IMR-90 (cell line): Measurements from ENCODE around the gene MYLK4. TPM values are rescaled to one million over a fixed set of nuclear protein-coding genes. Genes with fewer than 3 reads are reported as not detected.

ENCODE experiments used
- ATAC-seq: fragments of 200-7000 bp; cut with Tn5 transposase; 2 replicates; pipeline ENCODE4 v1.9.1; 2020; ENCODE audit warnings: low read depth, mild to moderate bottlenecking, moderate library complexity
- BruUV-seq: library from RNA; stranded (reverse); fragments of 400-500 nt; replicated peaks from 2 replicates; lab custom pipeline; 2021; lab: Mats Ljungman, UMichigan
- CTCF ChIA-PET: fragments of 300-600 bp; formaldehyde crosslinking; extraction: SDS; loops from one replicate; lab custom pipeline; 2021; ENCODE audit warnings: antibody characterized with exemption; lab: Yijun Ruan, JAX
- POLR2A ChIA-PET: fragments of 300-600 bp; sonication (Branson Sonifier 250); formaldehyde crosslinking; loops from one replicate; lab custom pipeline; 2022; ENCODE audit warnings: antibody characterized with exemption; ENCODE audit not compliant: unreplicated experiment; lab: Charles Lee
- DNase-seq: peaks from one replicate; pipeline ENCODE4 v3.0.0; 2013
- H2AFZ ChIP-seq: replicated peaks from 2 replicates; pipeline ENCODE3; 2013; ENCODE audit warnings: low read length, mild to moderate bottlenecking; ENCODE audit not compliant: poor library complexity
- H2AK5ac ChIP-seq: 2 replicates; pipeline ENCODE4 v1.6.1; 2013; ENCODE audit warnings: low read depth, low read length, inconsistent platforms
- H2AK9ac ChIP-seq: replicated peaks from 2 replicates; pipeline ENCODE3; 2013; ENCODE audit warnings: mild to moderate bottlenecking, low read depth, low read length, moderate library complexity; ENCODE audit not compliant: poor library complexity
- H2BK120ac ChIP-seq: 2 replicates; pipeline ENCODE4 v1.6.1; 2013; ENCODE audit warnings: low read depth, low read length, inconsistent platforms
- H2BK15ac ChIP-seq: 3 replicates; pipeline ENCODE4 v1.6.1; 2013; ENCODE audit warnings: low read depth, low read length, inconsistent platforms
- H2BK20ac ChIP-seq: 2 replicates; pipeline ENCODE4 v1.6.1; 2013; ENCODE audit warnings: low read depth, mild to moderate bottlenecking, inconsistent platforms, low read length, moderate library complexity
- H2BK5ac ChIP-seq: 2 replicates; pipeline ENCODE4 v1.6.1; 2013; ENCODE audit warnings: mild to moderate bottlenecking, low read depth, low read length, inconsistent platforms; ENCODE audit not compliant: poor library complexity, severe bottlenecking
- H3K14ac ChIP-seq: replicated peaks from 2 replicates; pipeline ENCODE4 v1.6.1; 2013; ENCODE audit warnings: low read depth, low read length, inconsistent platforms
- H3K18ac ChIP-seq: 2 replicates; pipeline ENCODE4 v1.6.1; 2013; ENCODE audit warnings: low read depth, low read length, control low read depth
- H3K23ac ChIP-seq: 2 replicates; pipeline ENCODE4 v1.6.1; 2013; ENCODE audit warnings: low read depth, low read length, inconsistent platforms
- H3K27ac ChIP-seq: 2 replicates; pipeline ENCODE4 v1.5.1; 2013; ENCODE audit warnings: mild to moderate bottlenecking, control low read depth, low read length; ENCODE audit not compliant: insufficient read depth
- H3K27me3 ChIP-seq: 2 replicates; pipeline ENCODE4 v1.6.1; 2013; ENCODE audit warnings: low read length; ENCODE audit not compliant: control insufficient read depth, insufficient read depth
- H3K36me3 ChIP-seq: 2 replicates; pipeline ENCODE4 v1.6.1; 2013; ENCODE audit warnings: low read length, mixed read lengths; ENCODE audit not compliant: control insufficient read depth, insufficient read depth
- H3K4ac ChIP-seq: 2 replicates; pipeline ENCODE4 v1.6.1; 2013; ENCODE audit warnings: low read depth, low read length, inconsistent platforms
- H3K4me1 ChIP-seq: 2 replicates; pipeline ENCODE4 v1.6.1; 2013; ENCODE audit warnings: low read length, mixed read lengths; ENCODE audit not compliant: control insufficient read depth, insufficient read depth
- H3K4me2 ChIP-seq: 2 replicates; pipeline ENCODE4 v1.6.1; 2013; ENCODE audit warnings: low read depth, mild to moderate bottlenecking, control low read depth, low read length, moderate library complexity
- H3K4me3 ChIP-seq: 2 replicates; pipeline ENCODE4 v1.5.1; 2013; ENCODE audit warnings: low read depth, mild to moderate bottlenecking, control low read depth, low read length, moderate library complexity; ENCODE audit not compliant: insufficient read depth
- H3K56ac ChIP-seq: 2 replicates; pipeline ENCODE4 v1.6.1; 2013; ENCODE audit warnings: low read length, inconsistent platforms; ENCODE audit not compliant: insufficient read depth; ENCODE audit errors: extremely low read depth
- H3K79me1 ChIP-seq, 2 experiments: 2 replicates each; pipeline ENCODE4 v1.6.1; 2013; ENCODE audit warnings: low read length in 2 of 2, inconsistent platforms in 1 of 2, low read depth in 1 of 2
- H3K9ac ChIP-seq: 2 replicates; pipeline ENCODE4 v1.6.1; 2013; ENCODE audit warnings: low read depth, low read length, control low read depth
- H3K9me1 ChIP-seq: 2 replicates; pipeline ENCODE4 v1.6.1; 2013; ENCODE audit warnings: low read length, inconsistent platforms; ENCODE audit not compliant: insufficient read depth
- H3K9me3 ChIP-seq: 2 replicates; pipeline ENCODE4 v1.6.1; 2013; ENCODE audit warnings: low read length; ENCODE audit not compliant: control insufficient read depth, insufficient read depth
- H4K20me1 ChIP-seq: 2 replicates; pipeline ENCODE4 v1.6.1; 2013; ENCODE audit warnings: low read length, inconsistent platforms; ENCODE audit not compliant: insufficient read depth
- H4K5ac ChIP-seq: 2 replicates; pipeline ENCODE4 v1.6.1; 2013; ENCODE audit warnings: mild to moderate bottlenecking, low read depth, low read length, control low read depth
- H4K8ac ChIP-seq, 2 experiments: 2 replicates each; pipeline ENCODE4 v1.6.1; 2013; ENCODE audit warnings: low read depth in 2 of 2, low read length in 2 of 2, control low read depth in 1 of 2, inconsistent platforms in 1 of 2
- H4K91ac ChIP-seq: 2 replicates; pipeline ENCODE4 v1.6.1; 2013; ENCODE audit warnings: low read depth, low read length, inconsistent platforms; ENCODE audit not compliant: insufficient read depth
- POLR2A ChIP-seq: IDR thresholded peaks from 2 replicates; pipeline ENCODE4 v1.6.1; 2012; ENCODE audit warnings: mild to moderate bottlenecking, low read depth, low read length
- WGBS, 2 experiments: methylation state at CpG; one replicate each; pipeline versions ENCODE4 v1.1.5 to v1.1.7; 2013; ENCODE audit warnings: missing lambda C conversion rate in 2 of 2; ENCODE audit not compliant: insufficient read length in 1 of 2; ENCODE audit errors: extremely low coverage in 2 of 2; 5-methylcytosine and 5-hydroxymethylcytosine counted together
- dilution Hi-C: fragments of 300-500 bp; cut with HindIII; formaldehyde crosslinking; loops from one replicate; pipeline ENCODE4 v1.14.3; 2018; ENCODE audit warnings: low sequenced_read_pairs; ENCODE audit not compliant: unreplicated experiment
- in situ Hi-C: fragments of 300-500 bp; cut with MboI; formaldehyde crosslinking; loops from 3 replicates; pipeline ENCODE4 v1.14.3; 2019; ENCODE audit warnings: low sequenced_read_pairs, inconsistent platforms, mixed read lengths
- intact Hi-C: fragments of 100-400 bp; cut with micrococcal nuclease; formaldehyde crosslinking; loops from 2 replicates; pipeline ENCODE4 v1.10.0; 2022
- polyA plus RNA-seq, 3 experiments: library from polyadenylated mRNA; depleted of rRNA; stranded (reverse); fragments of >200 nt; gene quantifications; 2 replicates each; pipeline ENCODE4 v1.2.3, GENCODE V29; 2012; ENCODE audit warnings: low replicate concordance in 1 of 3
- total RNA-seq: library from RNA; depleted of rRNA; stranded (reverse); fragments of >200 nt; gene quantifications from 2 replicates; pipeline ENCODE4 v1.2.3, GENCODE V29; 2012

MYLK4 gene
- total and polyA plus RNA-seq, 2 of the 4 experiments (the other 2 are of a cell fraction) = under 0.01 to 0.07 TPM

GRCh38 chr6:2636672-2637071 is 114.0 kb downstream of the MYLK4 start:
- no peak overlapping the region for H3K4ac ChIP-seq
- no peak overlapping the region for H3K9ac ChIP-seq
- H4K91ac ChIP-seq = no peak overlapping the region
- H3K56ac ChIP-seq = no peak overlapping the region
- peaks cover 15% of the 10 kb centered on the region for H3K4me1 ChIP-seq
- no peaks in the 10 kb centered on the region for H3K79me1 ChIP-seq
- no peak for TF ChIP-seq POLR2A
- in situ Hi-C loops (loop anchor here (5.0 to 25.0 kb wide), 3 partner anchors 282 to 1044 kb away; no protein-coding TSS in a partner anchor), intact Hi-C loops (loop anchor here (10.0 kb wide), 1 partner anchor 452 kb away; no protein-coding TSS in a partner anchor), dilution Hi-C loops (no loop called here)
- ATAC-seq (no peak), DNase-seq (no peak)
- H3K27ac ChIP-seq = no peak overlapping the region
- peaks cover 7% of the 10 kb centered on the region for H3K9me1 ChIP-seq
- no peak overlapping the region for H3K4me2 ChIP-seq
- H4K8ac ChIP-seq = no peak overlapping the region
- no peaks in the 10 kb centered on the region for H4K20me1 ChIP-seq
- BruUV-seq = no TSS peak
- no peak overlapping the region for H4K5ac ChIP-seq
- H3K14ac ChIP-seq = no peak overlapping the region
- H2BK15ac ChIP-seq = no peak overlapping the region
- ChIA-PET POLR2A (no interaction called here), CTCF (no interaction called here)
- H3K9me3 ChIP-seq = no peaks in the 10 kb centered on the region
- H2AK9ac ChIP-seq = no peak overlapping the region
- H2AFZ ChIP-seq = no peak overlapping the region
- 97% methylated on average over 14 of the region's 19 CpGs; no CpG with 5 or more reads in 1 of the 2 experiments for WGBS, 2 experiments
- H3K27me3 ChIP-seq = peaks cover 17% of the 10 kb centered on the region
- no peak overlapping the region for H3K4me3 ChIP-seq
- no peak overlapping the region for H2BK120ac ChIP-seq
- H2AK5ac ChIP-seq = no peak overlapping the region
- H3K23ac ChIP-seq = no peak overlapping the region
- no peak overlapping the region for H3K18ac ChIP-seq
- no peak overlapping the region for H2BK20ac ChIP-seq
- no peak overlapping the region for H2BK5ac ChIP-seq
- no peaks in the 10 kb centered on the region for H3K36me3 ChIP-seq
